K562 (cell line): ENCODE results near the gene SLAMF9. TPM values are rescaled to one million over a fixed set of nuclear protein-coding genes. Genes with fewer than 3 reads are reported as not detected.
A peak's percentile ranks its signal among the peaks of the same experiment; 100 is the strongest.

ENCODE experiments used
- ARID1B ChIP-seq: fragments of 450-650 bp; IDR thresholded peaks from 2 replicates; pipeline ENCODE4 v1.6.1; 2016; ENCODE audit warnings: antibody characterized with exemption, mild to moderate bottlenecking, inconsistent platforms
- CBFA2T2 ChIP-seq: fragments of 450-650 bp; conservative IDR thresholded peaks from 2 replicates; pipeline ENCODE4 v1.6.1; 2017; ENCODE audit warnings: mild to moderate bottlenecking
- CBFA2T3 ChIP-seq: fragments of 450-650 bp; IDR thresholded peaks from 2 replicates; pipeline ENCODE4 v1.6.1; 2017
- GATA2 ChIP-seq: sonication (generic); formaldehyde crosslinking; IDR thresholded peaks from 2 replicates; pipeline ENCODE4 v1.4.0; 2020; ENCODE audit warnings: mild to moderate bottlenecking, missing genetic modification reagents
- HDAC6 ChIP-seq: IDR thresholded peaks from 2 replicates; pipeline ENCODE4 v1.6.1; 2012; ENCODE audit warnings: low read depth, mild to moderate bottlenecking, control low read depth, inconsistent platforms, low read length, moderate library complexity
- HES1 ChIP-seq: fragments of 450-650 bp; IDR thresholded peaks from 2 replicates; pipeline ENCODE4 v1.6.1; 2016; ENCODE audit warnings: low read depth, mild to moderate bottlenecking, moderate library complexity
- PHF20 ChIP-seq: fragments of 450-650 bp; IDR thresholded peaks from 2 replicates; pipeline ENCODE4 v1.6.1; 2018; ENCODE audit not compliant: partially characterized antibody
- RHOXF2B ChIP-seq: fragments of 250-450 bp; sonication (Bioruptor Pico); conservative IDR thresholded peaks from 2 replicates; pipeline ENCODE4 v1.5.1; 2021
- RUNX1 ChIP-seq: sonication (generic); IDR thresholded peaks from 2 replicates; pipeline ENCODE4 v1.6.1; 2016; ENCODE audit warnings: antibody characterized with exemption, low read depth
- SMARCC2 ChIP-seq: fragments of 450-650 bp; IDR thresholded peaks from 2 replicates; pipeline ENCODE4 v1.6.1; 2017; ENCODE audit warnings: antibody characterized with exemption, moderate library complexity, mild to moderate bottlenecking, low read depth
- TBL1XR1 ChIP-seq, 2 experiments: IDR thresholded peaks; 2 replicates each; pipeline ENCODE4 v1.6.1; 2012; ENCODE audit warnings: improper control_type of control experiment in 2 of 2, low read length in 2 of 2, mild to moderate bottlenecking in 1 of 2
- YY1 ChIP-seq, 3 experiments: IDR thresholded peaks; 2 replicates each; pipeline ENCODE4 v1.6.1; 2011; ENCODE audit warnings: low read length in 2 of 3, mild to moderate bottlenecking in 2 of 3, moderate library complexity in 2 of 3, borderline replicate concordance in 1 of 3, control low read depth in 1 of 3, low read depth in 1 of 3; ENCODE audit not compliant: insufficient read depth in 3 of 3, insufficient replicate concordance in 2 of 3, control insufficient read depth in 1 of 3, insufficient read length in 1 of 3; ENCODE audit errors: extremely low read depth in 1 of 3
- ZEB2 ChIP-seq: fragments of 450-650 bp; IDR thresholded peaks from 2 replicates; pipeline ENCODE4 v1.6.1; 2016
- polyA plus RNA-seq, 8 experiments: library from polyadenylated mRNA; depleted of rRNA in 4 of 8; stranded (reverse) in 5 of 8; unstranded in 3 of 8; fragments of >200 nt; fragmentation: Nextera tagmentation in 2 of 8; fragmentation: Illumina TruSeq in 1 of 8; extraction: Ambion mirVana in 2 of 8; extraction: Trizol in 1 of 8; gene quantifications; 2 replicates each; pipeline versions ENCODE4 v1.2.1 to v1.2.3, GENCODE V29; 2011 to 2014; ENCODE audit warnings: inconsistent platforms in 1 of 8, missing spikeins in 1 of 8
- total RNA-seq, 7 experiments: library from RNA; depleted of rRNA in 6 of 7; stranded (reverse); fragments of >200 nt in 6 of 7; fragmentation: Illumina TruSeq in 2 of 7; extraction: Trizol in 2 of 7; gene quantifications; 2 replicates each; pipeline versions ENCODE4 v1.2.1 to v1.2.3, GENCODE V29; 2011 to 2021; ENCODE audit warnings: low replicate concordance in 1 of 7
- TF ChIP-seq, protein P1 (sequence below), 2 experiments: fragments of 450-650 bp in 1 of 2; sonication (generic) in 1 of 2; formaldehyde crosslinking in 1 of 2; IDR thresholded peaks; 2 replicates each; pipeline versions ENCODE4 v1.7.1 to v1.9.0; 2016 to 2022; ENCODE audit warnings: inconsistent platforms in 1 of 2, mild to moderate bottlenecking in 1 of 2, missing genetic modification reagents in 1 of 2
- TF ChIP-seq, protein P2 (sequence below): fragments of 150-350 bp; conservative IDR thresholded peaks from 2 replicates; pipeline ENCODE4 v1.6.1; 2014; ENCODE audit warnings: low read length

SLAMF9 gene
- total and polyA plus RNA-seq, 9 of the 15 experiments (the other 6 are each of a cell fraction or from before 2014, with no cell fraction given), result 0.13 to 0.21 TPM; not detected in 7

DNA sequence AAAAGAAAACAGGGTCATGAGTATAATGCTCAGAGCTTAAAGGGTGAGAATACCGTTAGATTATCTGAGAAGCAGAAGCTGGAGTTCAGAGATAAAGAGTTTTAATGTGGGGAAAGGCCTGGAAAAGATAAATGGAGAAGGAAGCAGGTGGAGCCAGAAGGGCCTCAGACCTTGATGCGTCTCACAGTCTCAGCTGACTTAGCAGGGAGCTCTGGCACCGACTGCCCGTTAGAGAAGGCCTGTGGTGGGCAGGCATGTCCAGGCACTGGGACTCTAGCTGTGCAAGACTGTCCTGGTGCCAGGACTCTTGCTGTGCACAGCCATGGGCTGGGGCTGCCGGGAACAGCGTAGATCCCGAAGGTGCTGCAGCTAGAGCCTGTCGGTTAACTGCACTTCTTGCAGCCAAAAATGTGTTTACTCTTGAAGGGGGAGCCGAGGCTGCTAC, 3.8 kb upstream of the SLAMF9 start (continued):
- TF ChIP-seq TBL1XR1 (IDR thresholded peaks at IDR 0.05; ENCODE audit: low read length in 2 of 2) (peak in 1 of 2 experiments; percentile 43; a peak in 1 of 4 replicates), CBFA2T2 (peak; percentile 88), HES1 (0 out of 2 replicates have a peak, but pooled peaks have one; percentile 43), ZEB2 (peak; percentile 65), HDAC6 (no peak), ARID1B (peak; percentile 96), RHOXF2B (no peak), RUNX1 (no peak), GATA2 (peak; percentile 63), PHF20 (no peak), SMARCC2 (peak; percentile 80; the same call in 1 of the 2 replicates), YY1 (IDR thresholded peaks at IDR 0.05; ENCODE audit: borderline replicate concordance in 1 of 3, control insufficient read depth in 1 of 3, extremely low read depth in 1 of 3, insufficient read depth in 3 of 3, insufficient read length in 1 of 3, insufficient replicate concordance in 2 of 3, low read depth in 1 of 3, low read length in 2 of 3) (no peak), CBFA2T3 (peak; percentile 93)
- TF ChIP-seq, protein P1, sequence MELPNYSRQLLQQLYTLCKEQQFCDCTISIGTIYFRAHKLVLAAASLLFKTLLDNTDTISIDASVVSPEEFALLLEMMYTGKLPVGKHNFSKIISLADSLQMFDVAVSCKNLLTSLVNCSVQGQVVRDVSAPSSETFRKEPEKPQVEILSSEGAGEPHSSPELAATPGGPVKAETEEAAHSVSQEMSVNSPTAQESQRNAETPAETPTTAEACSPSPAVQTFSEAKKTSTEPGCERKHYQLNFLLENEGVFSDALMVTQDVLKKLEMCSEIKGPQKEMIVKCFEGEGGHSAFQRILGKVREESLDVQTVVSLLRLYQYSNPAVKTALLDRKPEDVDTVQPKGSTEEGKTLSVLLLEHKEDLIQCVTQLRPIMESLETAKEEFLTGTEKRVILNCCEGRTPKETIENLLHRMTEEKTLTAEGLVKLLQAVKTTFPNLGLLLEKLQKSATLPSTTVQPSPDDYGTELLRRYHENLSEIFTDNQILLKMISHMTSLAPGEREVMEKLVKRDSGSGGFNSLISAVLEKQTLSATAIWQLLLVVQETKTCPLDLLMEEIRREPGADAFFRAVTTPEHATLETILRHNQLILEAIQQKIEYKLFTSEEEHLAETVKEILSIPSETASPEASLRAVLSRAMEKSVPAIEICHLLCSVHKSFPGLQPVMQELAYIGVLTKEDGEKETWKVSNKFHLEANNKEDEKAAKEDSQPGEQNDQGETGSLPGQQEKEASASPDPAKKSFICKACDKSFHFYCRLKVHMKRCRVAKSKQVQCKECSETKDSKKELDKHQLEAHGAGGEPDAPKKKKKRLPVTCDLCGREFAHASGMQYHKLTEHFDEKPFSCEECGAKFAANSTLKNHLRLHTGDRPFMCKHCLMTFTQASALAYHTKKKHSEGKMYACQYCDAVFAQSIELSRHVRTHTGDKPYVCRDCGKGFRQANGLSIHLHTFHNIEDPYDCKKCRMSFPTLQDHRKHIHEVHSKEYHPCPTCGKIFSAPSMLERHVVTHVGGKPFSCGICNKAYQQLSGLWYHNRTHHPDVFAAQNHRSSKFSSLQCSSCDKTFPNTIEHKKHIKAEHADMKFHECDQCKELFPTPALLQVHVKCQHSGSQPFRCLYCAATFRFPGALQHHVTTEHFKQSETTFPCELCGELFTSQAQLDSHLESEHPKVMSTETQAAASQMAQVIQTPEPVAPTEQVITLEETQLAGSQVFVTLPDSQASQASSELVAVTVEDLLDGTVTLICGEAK (IDR thresholded peaks at IDR 0.05), result peak; percentile 15; the same call in 1 of the 2 replicates
- TF ChIP-seq, protein P1 (CRISPR knock-in tag; IDR thresholded peaks at IDR 0.05), result no peak
- TF ChIP-seq, protein P2, sequence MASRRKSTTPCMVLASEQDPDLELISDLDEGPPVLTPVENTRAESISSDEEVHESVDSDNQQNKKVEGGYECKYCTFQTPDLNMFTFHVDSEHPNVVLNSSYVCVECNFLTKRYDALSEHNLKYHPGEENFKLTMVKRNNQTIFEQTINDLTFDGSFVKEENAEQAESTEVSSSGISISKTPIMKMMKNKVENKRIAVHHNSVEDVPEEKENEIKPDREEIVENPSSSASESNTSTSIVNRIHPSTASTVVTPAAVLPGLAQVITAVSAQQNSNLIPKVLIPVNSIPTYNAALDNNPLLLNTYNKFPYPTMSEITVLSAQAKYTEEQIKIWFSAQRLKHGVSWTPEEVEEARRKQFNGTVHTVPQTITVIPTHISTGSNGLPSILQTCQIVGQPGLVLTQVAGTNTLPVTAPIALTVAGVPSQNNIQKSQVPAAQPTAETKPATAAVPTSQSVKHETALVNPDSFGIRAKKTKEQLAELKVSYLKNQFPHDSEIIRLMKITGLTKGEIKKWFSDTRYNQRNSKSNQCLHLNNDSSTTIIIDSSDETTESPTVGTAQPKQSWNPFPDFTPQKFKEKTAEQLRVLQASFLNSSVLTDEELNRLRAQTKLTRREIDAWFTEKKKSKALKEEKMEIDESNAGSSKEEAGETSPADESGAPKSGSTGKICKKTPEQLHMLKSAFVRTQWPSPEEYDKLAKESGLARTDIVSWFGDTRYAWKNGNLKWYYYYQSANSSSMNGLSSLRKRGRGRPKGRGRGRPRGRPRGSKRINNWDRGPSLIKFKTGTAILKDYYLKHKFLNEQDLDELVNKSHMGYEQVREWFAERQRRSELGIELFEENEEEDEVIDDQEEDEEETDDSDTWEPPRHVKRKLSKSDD, result no peak
